ENCODE data around the gene PRRC2B. TPM values are rescaled to one million over a fixed set of nuclear protein-coding genes. Genes with fewer than 3 reads are reported as not detected.
A peak's percentile ranks its signal among the peaks of the same experiment; 100 is the strongest.
"Not testable (repeated sequence)": the region's sequence is repeated elsewhere in the genome, so short reads cannot be mapped to it uniquely, and the experiment has no call there.

The PRRC2B gene
- total RNA-seq, 6 experiments from 2014 or later, result 53.7 to 82.6 (median 57.3) TPM

- no peak overlapping the region for H3K27ac ChIP-seq
- peak overlapping the region; percentile 21 to 55 (median 55) for H3K4me3 ChIP-seq
Observed at GRCh38 chr9:131545786-131546335, 152.0 kb downstream of the PRRC2B start.

GRCh38 chr9:131546336-131547084, 152.6 kb downstream of the PRRC2B start:
- peak overlapping the region; percentile 21 to 55 (median 55) for H3K4me3 ChIP-seq
- peaks cover 0 to 5% (median 0%) of the 10 kb centered on the region in 4 donors for H3K9me3 ChIP-seq
- peak; percentile 12 to 50 (median 23) for ATAC-seq
- H3K27me3 ChIP-seq, result no peaks in the 10 kb centered on the region
- H3K36me3 ChIP-seq, result no peaks in the 10 kb centered on the region
- peak in 1 of 3 donors; percentile 52 for DNase-seq
- H3K27ac ChIP-seq, result no peak overlapping the region
- H3K4me1 ChIP-seq, result peaks cover 0 to 14% (median 0%) of the 10 kb centered on the region in 4 donors
- 9% methylated on average over 14 of the region's 49 CpGs for WGBS (ENCODE audit: insufficient coverage, low coverage, low lambda C conversion rate, missing lambda C conversion rate)
- TF ChIP-seq CTCF (IDR thresholded peaks at IDR 0.05) (no peak), POLR2A (IDR thresholded peaks at IDR 0.05) (no peak)
- intact Hi-C loops (cut with DNase I), result no loop called here

More at GRCh38 chr9:131545786-131546335, 152.0 kb downstream of the PRRC2B start:
- H3K36me3 ChIP-seq, result no peaks in the 10 kb centered on the region
- TF ChIP-seq POLR2A (IDR thresholded peaks at IDR 0.05) (no peak), CTCF (IDR thresholded peaks at IDR 0.05) (no peak)
- peaks cover 0 to 5% (median 0%) of the 10 kb centered on the region in 4 donors for H3K9me3 ChIP-seq
- DNase-seq (no peak), ATAC-seq (peak; percentile 33 to 53 (median 41))
- peaks cover 0 to 14% (median 0%) of the 10 kb centered on the region in 4 donors for H3K4me1 ChIP-seq
- WGBS (ENCODE audit: insufficient coverage, low coverage, low lambda C conversion rate, missing lambda C conversion rate), result 0% methylated on average over 10 of the region's 30 CpGs
- intact Hi-C loops (cut with DNase I), result no loop called here
- no peaks in the 10 kb centered on the region for H3K27me3 ChIP-seq

DNA sequence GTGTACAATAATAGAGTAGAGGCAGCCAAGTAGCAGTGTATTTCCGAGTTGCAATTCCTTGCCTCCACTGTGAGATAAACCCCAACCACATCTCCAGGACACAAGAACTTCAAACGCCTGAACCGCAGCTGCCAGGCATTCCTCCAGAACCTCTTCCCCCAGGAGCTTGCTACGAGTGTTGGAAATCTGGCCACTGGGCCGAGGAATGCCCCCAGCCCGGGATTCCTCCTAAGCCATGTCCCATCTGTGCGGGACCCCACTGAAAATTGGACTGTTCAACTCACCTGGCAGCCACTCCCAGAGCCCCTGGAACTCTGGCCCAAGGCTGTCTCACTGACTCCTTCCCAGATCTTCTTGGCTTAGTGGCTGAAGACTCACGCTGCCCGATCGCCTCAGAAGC, 155.3 kb downstream of the PRRC2B start:
- 86% methylated on average over 5 of the region's 10 CpGs for WGBS (ENCODE audit: insufficient coverage, low coverage, low lambda C conversion rate, missing lambda C conversion rate)
- H3K36me3 ChIP-seq, result not testable (repeated sequence)

More for the DNA sequence above, 155.3 kb downstream of the PRRC2B start:
- ATAC-seq; DNase-seq; H3K27me3 ChIP-seq; H3K27ac ChIP-seq; H3K4me3 ChIP-seq; intact Hi-C loops (cut with DNase I); H3K9me3 ChIP-seq: not testable (repeated sequence)
- peaks cover 0 to 14% (median 0%) of the 10 kb centered on the region in 4 donors for H3K4me1 ChIP-seq

Small RNA genes lying within 50 kb of the gene (small RNA-seq; reads per million reads assigned to genes)
- 0 reads per million in 2 experiments for gene SNORD62A
- gene SNORD62B, result 0 reads per million in 2 experiments

Other genes starting within 250 kb of the PRRC2B start
- gene FAM78A, start 117.6 kb upstream of the PRRC2B start, total RNA-seq, result 1 to 10 TPM in 4 of 6 experiments, under 1 TPM in 2; 0.92 to 2.4 (median 1.6) TPM
- under 1 TPM in 5 of 6 experiments, not detected in 1; 0.11 to 0.43 (median 0.22) TPM for gene PLPP7, start 104.4 kb upstream of the PRRC2B start, total RNA-seq
- 10 to 100 TPM; 14.3 to 17.7 (median 15.7) TPM for gene POMT1, start 108.8 kb downstream of the PRRC2B start, total RNA-seq
- gene UCK1, start 137.2 kb downstream of the PRRC2B start, total RNA-seq, result 10 to 100 TPM; 18.4 to 32.1 (median 27.8) TPM
- 1 to 10 TPM in 4 of 6 experiments, under 1 TPM in 2; 0.25 to 7.3 (median 2.4) TPM for gene PRRT1B, start 151.4 kb downstream of the PRRC2B start, total RNA-seq

Measured in right lobe of liver (tissue), 6 donors.